HG03520 (cell line): ENCODE results near the gene RAPH1.

Experiments
- ATAC-seq: cut with Tn5 transposase; IDR thresholded peaks from one replicate; pipeline ENCODE4 v1.9.1; 2021; ENCODE audit warnings: mild to moderate bottlenecking, moderate library complexity; ENCODE audit not compliant: unreplicated experiment

Gene RAPH1

GRCh38 chr2:203535078-203535783 is at the start of gene RAPH1:
RAPH1 (minus strand) TSS chr2:203535301; CDS start chr2:203495353, 39,948 bp downstream.
- peak; percentile 58 for ATAC-seq

GRCh38 chr2:203584784-203585183 is 49.7 kb upstream of the RAPH1 start:
- no peak for ATAC-seq

- ATAC-seq, result peak; percentile 36
Observed at GRCh38 chr2:203583701-203584100, 48.6 kb upstream of the RAPH1 start.

- ATAC-seq, result no peak
Observed at GRCh38 chr2:203583084-203583695, 48.1 kb upstream of the RAPH1 start.

- ATAC-seq, result no peak
Observed at GRCh38 chr2:203582468-203582867, 47.4 kb upstream of the RAPH1 start.

- no peak for ATAC-seq
Observed at GRCh38 chr2:203580844-203581243, 45.7 kb upstream of the RAPH1 start.

- no peak for ATAC-seq
Observed at GRCh38 chr2:203579730-203580129, 44.6 kb upstream of the RAPH1 start.

GRCh38 chr2:203578759-203579643 is 43.9 kb upstream of the RAPH1 start:
- ATAC-seq, result peak; percentile 95

GRCh38 chr2:203574824-203575223 is 39.7 kb upstream of the RAPH1 start:
- no peak for ATAC-seq

GRCh38 chr2:203572316-203572715 is 37.2 kb upstream of the RAPH1 start:
- ATAC-seq, result no peak

- no peak for ATAC-seq
Observed at GRCh38 chr2:203569677-203570316, 34.7 kb upstream of the RAPH1 start.

- ATAC-seq, result no peak
Observed at GRCh38 chr2:203567691-203568090, 32.6 kb upstream of the RAPH1 start.

GRCh38 chr2:203566161-203566560 is 31.1 kb upstream of the RAPH1 start:
- ATAC-seq, result no peak

- ATAC-seq, result no peak
Observed at GRCh38 chr2:203565076-203565475, 30.0 kb upstream of the RAPH1 start.

GRCh38 chr2:203562268-203562667 is 27.2 kb upstream of the RAPH1 start:
- ATAC-seq, result no peak

GRCh38 chr2:203559641-203560040 is 24.5 kb upstream of the RAPH1 start:
- ATAC-seq, result no peak

GRCh38 chr2:203553784-203554183 is 18.7 kb upstream of the RAPH1 start:
- no peak for ATAC-seq

- no peak for ATAC-seq
Observed at GRCh38 chr2:203551778-203552177, 16.7 kb upstream of the RAPH1 start.

GRCh38 chr2:203550266-203550665 is 15.2 kb upstream of the RAPH1 start:
- no peak for ATAC-seq

- ATAC-seq, result no peak
Observed at GRCh38 chr2:203549406-203549805, 14.3 kb upstream of the RAPH1 start.

- no peak for ATAC-seq
Observed at GRCh38 chr2:203548887-203549286, 13.8 kb upstream of the RAPH1 start.
